GM23338 (cell line): ENCODE results near the gene CCDC61. TPM values are rescaled to one million over a fixed set of nuclear protein-coding genes. Genes with fewer than 3 reads are reported as not detected.

ENCODE experiments used
- ATAC-seq: fragments of 200-7000 bp; cut with Tn5 transposase; 3 replicates; pipeline ENCODE4 v1.9.1; 2020
- DNase-seq: peaks from one replicate; pipeline ENCODE4 v3.0.0-alpha.2; 2015; ENCODE audit warnings: low spot score
- H2AFZ ChIP-seq: fragments of 200-600 bp; sonication (generic); 2 replicates; pipeline ENCODE4 v1.8.0; 2016; ENCODE audit warnings: antibody characterized with exemption, mild to moderate bottlenecking, moderate library complexity
- H3F3A ChIP-seq: fragments of 200-600 bp; sonication (generic); replicated peaks from 2 replicates; pipeline ENCODE4 v1.8.0; 2017; ENCODE audit warnings: antibody characterized with exemption, mixed run types, low read depth
- H3K27ac ChIP-seq: fragments of 200-600 bp; sonication (generic); 2 replicates; pipeline ENCODE4 v1.6.1; 2016; ENCODE audit warnings: low read depth
- H3K27me3 ChIP-seq: fragments of 200-600 bp; sonication (generic); 2 replicates; pipeline ENCODE4 v1.8.0; 2016; ENCODE audit warnings: mild to moderate bottlenecking, mixed run types, moderate library complexity; ENCODE audit not compliant: insufficient read depth
- H3K36me3 ChIP-seq: fragments of 200-600 bp; sonication (generic); 2 replicates; pipeline ENCODE4 v1.8.0; 2016; ENCODE audit warnings: mild to moderate bottlenecking; ENCODE audit not compliant: insufficient read depth
- H3K4me1 ChIP-seq: fragments of 200-600 bp; sonication (generic); 2 replicates; pipeline ENCODE4 v1.8.0; 2016; ENCODE audit warnings: mild to moderate bottlenecking, moderate library complexity; ENCODE audit not compliant: insufficient read depth
- H3K4me2 ChIP-seq: fragments of 200-600 bp; sonication (generic); 2 replicates; pipeline ENCODE4 v1.7.1; 2017; ENCODE audit warnings: mixed run types
- H3K4me3 ChIP-seq: fragments of 200-600 bp; sonication (generic); 2 replicates; pipeline ENCODE4 v1.6.1; 2016; ENCODE audit warnings: mixed run types
- H3K79me2 ChIP-seq: fragments of 200-600 bp; sonication (generic); replicated peaks from 2 replicates; pipeline ENCODE4 v1.8.0; 2017; ENCODE audit warnings: mild to moderate bottlenecking; ENCODE audit not compliant: insufficient read depth
- H3K9me2 ChIP-seq: fragments of 200-600 bp; sonication (generic); 2 replicates; pipeline ENCODE4 v1.8.0; 2017; ENCODE audit not compliant: insufficient read depth
- H4K20me1 ChIP-seq: fragments of 200-600 bp; sonication (generic); replicated peaks from 2 replicates; pipeline ENCODE4 v1.8.0; 2017; ENCODE audit warnings: mild to moderate bottlenecking; ENCODE audit not compliant: insufficient read depth
- H3K27ac Mint-ChIP-seq: 2 replicates; pipeline ENCODE4 v1.8.0; 2020; ENCODE audit warnings: inconsistent platforms, mild to moderate bottlenecking, moderate library complexity, mixed read lengths
- H3K27me3 Mint-ChIP-seq: 3 replicates; pipeline ENCODE4 v1.8.0; 2022; ENCODE audit warnings: low read depth, mild to moderate bottlenecking, moderate library complexity, mixed read lengths, inconsistent platforms; ENCODE audit not compliant: insufficient read depth, poor library complexity
- H3K36me3 Mint-ChIP-seq: 3 replicates; pipeline ENCODE4 v1.8.0; 2021; ENCODE audit warnings: low read depth, mild to moderate bottlenecking, inconsistent platforms, moderate library complexity, mixed read lengths
- H3K4me1 Mint-ChIP-seq: 3 replicates; pipeline ENCODE4 v1.8.0; 2020; ENCODE audit warnings: mild to moderate bottlenecking, inconsistent platforms, mixed read lengths
- H3K4me3 Mint-ChIP-seq: 3 replicates; pipeline ENCODE4 v1.8.0; 2021; ENCODE audit warnings: moderate library complexity, mild to moderate bottlenecking, inconsistent platforms, mixed read lengths
- H3K9me3 Mint-ChIP-seq: 3 replicates; pipeline ENCODE4 v1.8.0; 2020; ENCODE audit warnings: moderate library complexity, mild to moderate bottlenecking, inconsistent platforms, mixed read lengths
- CREB1 ChIP-seq: fragments of 250-450 bp; sonication (Bioruptor Pico); IDR thresholded peaks from 2 replicates; pipeline ENCODE4 v1.5.0; 2020; ENCODE audit warnings: low read depth, mild to moderate bottlenecking, moderate library complexity
- EZH2phosphoT487 ChIP-seq: fragments of 200-600 bp; sonication (generic); IDR thresholded peaks from one replicate; pipeline ENCODE4 v1.8.1; 2018; ENCODE audit warnings: antibody characterized with exemption; ENCODE audit not compliant: unreplicated experiment
- JUNB ChIP-seq: IDR thresholded peaks from one replicate; pipeline ENCODE4 v1.6.1; 2016; ENCODE audit warnings: antibody characterized with exemption; ENCODE audit not compliant: unreplicated experiment
- NANOG ChIP-seq: IDR thresholded peaks from 2 replicates; pipeline ENCODE4 v1.6.1; 2016; ENCODE audit warnings: antibody characterized with exemption, borderline replicate concordance
- STAT1 ChIP-seq: IDR thresholded peaks from one replicate; pipeline ENCODE4 v1.6.1; 2016; ENCODE audit warnings: antibody characterized with exemption; ENCODE audit not compliant: unreplicated experiment
- ZNF114 ChIP-seq: fragments of 250-450 bp; sonication (Bioruptor Pico); IDR thresholded peaks from 2 replicates; pipeline ENCODE4 v1.5.0; 2020; ENCODE audit warnings: mild to moderate bottlenecking, moderate library complexity
- ZNF331 ChIP-seq: fragments of 250-450 bp; sonication (Bioruptor Pico); IDR thresholded peaks from 2 replicates; pipeline ENCODE4 v1.5.0; 2020; ENCODE audit warnings: low read depth, mild to moderate bottlenecking, moderate library complexity
- polyA plus RNA-seq: library from polyadenylated mRNA; unstranded; fragments of >200 nt; fragmentation: Nextera tagmentation; extraction: Ambion mirVana; gene quantifications from 2 replicates; pipeline ENCODE4 v1.2.1, GENCODE V29; 2016
- total RNA-seq: library from RNA; depleted of rRNA; stranded (reverse); fragments of >200 nt; shearing (Covaris generic); gene quantifications from 2 replicates; pipeline ENCODE4 v1.2.3, GENCODE V29; 2014
- TF ChIP-seq, protein P1 (sequence below): IDR thresholded peaks from 2 replicates; pipeline ENCODE4 v1.6.1; 2016; ENCODE audit warnings: antibody characterized with exemption
- TF ChIP-seq, protein P2 (sequence below): IDR thresholded peaks from one replicate; pipeline ENCODE4 v1.6.1; 2018; ENCODE audit warnings: antibody characterized with exemption; ENCODE audit not compliant: unreplicated experiment
- TF ChIP-seq, protein P3 (sequence below), 2 experiments: fragments of 200-600 bp in 1 of 2; sonication (generic) in 1 of 2; conservative IDR thresholded peaks; 2 replicates each; pipeline versions ENCODE4 v1.5.1 to v1.6.1; 2016 to 2017; ENCODE audit warnings: antibody characterized with exemption in 2 of 2, low read depth in 2 of 2, mild to moderate bottlenecking in 2 of 2, moderate library complexity in 1 of 2

CCDC61 gene
- total and polyA plus RNA-seq, 2 experiments from 2014 or later: 9.8 to 22.4 TPM

DNA sequence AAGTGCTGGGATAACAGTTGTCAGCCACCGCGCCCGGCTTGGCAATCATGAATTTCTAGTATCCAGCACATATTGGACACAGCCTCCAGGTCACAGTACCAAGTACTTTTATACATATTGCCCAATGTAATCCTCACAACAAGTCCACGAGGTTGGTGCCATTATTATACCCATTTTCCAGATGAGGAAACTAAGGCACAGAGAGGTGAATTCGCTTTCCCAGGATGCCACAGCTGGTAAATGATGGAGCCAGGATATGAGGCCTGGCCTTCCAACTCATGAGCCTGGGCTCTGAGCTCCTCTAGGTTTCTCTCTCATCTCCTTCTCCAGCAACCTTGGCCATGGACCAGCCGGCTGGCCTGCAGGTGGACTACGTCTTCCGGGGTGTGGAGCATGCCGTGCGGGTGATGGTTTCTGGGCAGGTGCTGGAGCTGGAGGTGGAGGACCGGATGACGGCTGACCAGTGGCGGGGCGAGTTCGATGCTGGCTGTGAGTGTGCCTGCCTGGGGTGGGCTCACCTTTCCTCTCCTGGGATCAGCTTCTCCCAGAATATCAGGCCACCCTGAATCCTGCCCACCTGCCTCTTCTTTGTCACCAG lies 7.5 kb downstream of the CCDC61 start (continued):
- TF ChIP-seq, protein P1, sequence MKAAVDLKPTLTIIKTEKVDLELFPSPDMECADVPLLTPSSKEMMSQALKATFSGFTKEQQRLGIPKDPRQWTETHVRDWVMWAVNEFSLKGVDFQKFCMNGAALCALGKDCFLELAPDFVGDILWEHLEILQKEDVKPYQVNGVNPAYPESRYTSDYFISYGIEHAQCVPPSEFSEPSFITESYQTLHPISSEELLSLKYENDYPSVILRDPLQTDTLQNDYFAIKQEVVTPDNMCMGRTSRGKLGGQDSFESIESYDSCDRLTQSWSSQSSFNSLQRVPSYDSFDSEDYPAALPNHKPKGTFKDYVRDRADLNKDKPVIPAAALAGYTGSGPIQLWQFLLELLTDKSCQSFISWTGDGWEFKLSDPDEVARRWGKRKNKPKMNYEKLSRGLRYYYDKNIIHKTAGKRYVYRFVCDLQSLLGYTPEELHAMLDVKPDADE: no peak
- TF ChIP-seq, protein P2, sequence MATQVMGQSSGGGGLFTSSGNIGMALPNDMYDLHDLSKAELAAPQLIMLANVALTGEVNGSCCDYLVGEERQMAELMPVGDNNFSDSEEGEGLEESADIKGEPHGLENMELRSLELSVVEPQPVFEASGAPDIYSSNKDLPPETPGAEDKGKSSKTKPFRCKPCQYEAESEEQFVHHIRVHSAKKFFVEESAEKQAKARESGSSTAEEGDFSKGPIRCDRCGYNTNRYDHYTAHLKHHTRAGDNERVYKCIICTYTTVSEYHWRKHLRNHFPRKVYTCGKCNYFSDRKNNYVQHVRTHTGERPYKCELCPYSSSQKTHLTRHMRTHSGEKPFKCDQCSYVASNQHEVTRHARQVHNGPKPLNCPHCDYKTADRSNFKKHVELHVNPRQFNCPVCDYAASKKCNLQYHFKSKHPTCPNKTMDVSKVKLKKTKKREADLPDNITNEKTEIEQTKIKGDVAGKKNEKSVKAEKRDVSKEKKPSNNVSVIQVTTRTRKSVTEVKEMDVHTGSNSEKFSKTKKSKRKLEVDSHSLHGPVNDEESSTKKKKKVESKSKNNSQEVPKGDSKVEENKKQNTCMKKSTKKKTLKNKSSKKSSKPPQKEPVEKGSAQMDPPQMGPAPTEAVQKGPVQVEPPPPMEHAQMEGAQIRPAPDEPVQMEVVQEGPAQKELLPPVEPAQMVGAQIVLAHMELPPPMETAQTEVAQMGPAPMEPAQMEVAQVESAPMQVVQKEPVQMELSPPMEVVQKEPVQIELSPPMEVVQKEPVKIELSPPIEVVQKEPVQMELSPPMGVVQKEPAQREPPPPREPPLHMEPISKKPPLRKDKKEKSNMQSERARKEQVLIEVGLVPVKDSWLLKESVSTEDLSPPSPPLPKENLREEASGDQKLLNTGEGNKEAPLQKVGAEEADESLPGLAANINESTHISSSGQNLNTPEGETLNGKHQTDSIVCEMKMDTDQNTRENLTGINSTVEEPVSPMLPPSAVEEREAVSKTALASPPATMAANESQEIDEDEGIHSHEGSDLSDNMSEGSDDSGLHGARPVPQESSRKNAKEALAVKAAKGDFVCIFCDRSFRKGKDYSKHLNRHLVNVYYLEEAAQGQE: no peak
- TF ChIP-seq ZNF114: no peak
- TF ChIP-seq CREB1: no peak
- no peak for TF ChIP-seq EZH2phosphoT487
- TF ChIP-seq NANOG: no peak
- TF ChIP-seq STAT1: no peak
- TF ChIP-seq JUNB: no peak

DNA sequence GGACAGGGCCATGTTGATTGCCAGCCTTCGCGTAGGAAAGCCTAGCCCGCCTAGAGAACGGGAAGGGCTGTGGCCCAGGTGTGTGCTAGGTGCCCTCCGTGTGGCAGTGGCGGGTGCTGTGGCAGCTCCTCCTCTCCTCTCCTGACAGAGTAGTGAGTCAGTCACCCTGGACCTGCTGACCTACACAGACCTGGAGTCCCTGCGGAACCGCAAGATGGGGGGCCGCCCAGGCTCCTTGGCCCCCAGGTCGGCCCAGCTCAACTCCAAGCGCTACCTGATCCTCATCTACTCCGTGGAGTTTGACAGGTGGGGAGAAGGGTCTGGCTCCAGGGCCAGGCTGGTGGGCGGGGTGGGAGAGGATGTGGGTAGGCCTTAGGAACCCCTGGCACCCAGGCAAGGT lies 11.1 kb downstream of the CCDC61 start:
- H2AFZ ChIP-seq: no peak overlapping the region
- Mint-ChIP-seq H3K4me3 (no peak overlapping the region), H3K9me3 (no peaks in the 10 kb centered on the region), H3K27ac (no peak overlapping the region), H3K27me3 (peaks cover 1% of the 10 kb centered on the region), H3K4me1 (no peaks in the 10 kb centered on the region), H3K36me3 (peaks cover 24% of the 10 kb centered on the region)
- H3K36me3 ChIP-seq: no peaks in the 10 kb centered on the region
- no peak overlapping the region for H3K27ac ChIP-seq
- H3K9me2 ChIP-seq: no peaks in the 10 kb centered on the region
- TF ChIP-seq ZNF114 (no peak), STAT1 (no peak), EZH2phosphoT487 (no peak), ZNF331 (CRISPR knock-in tag) (no peak)
- TF ChIP-seq, protein P3, sequence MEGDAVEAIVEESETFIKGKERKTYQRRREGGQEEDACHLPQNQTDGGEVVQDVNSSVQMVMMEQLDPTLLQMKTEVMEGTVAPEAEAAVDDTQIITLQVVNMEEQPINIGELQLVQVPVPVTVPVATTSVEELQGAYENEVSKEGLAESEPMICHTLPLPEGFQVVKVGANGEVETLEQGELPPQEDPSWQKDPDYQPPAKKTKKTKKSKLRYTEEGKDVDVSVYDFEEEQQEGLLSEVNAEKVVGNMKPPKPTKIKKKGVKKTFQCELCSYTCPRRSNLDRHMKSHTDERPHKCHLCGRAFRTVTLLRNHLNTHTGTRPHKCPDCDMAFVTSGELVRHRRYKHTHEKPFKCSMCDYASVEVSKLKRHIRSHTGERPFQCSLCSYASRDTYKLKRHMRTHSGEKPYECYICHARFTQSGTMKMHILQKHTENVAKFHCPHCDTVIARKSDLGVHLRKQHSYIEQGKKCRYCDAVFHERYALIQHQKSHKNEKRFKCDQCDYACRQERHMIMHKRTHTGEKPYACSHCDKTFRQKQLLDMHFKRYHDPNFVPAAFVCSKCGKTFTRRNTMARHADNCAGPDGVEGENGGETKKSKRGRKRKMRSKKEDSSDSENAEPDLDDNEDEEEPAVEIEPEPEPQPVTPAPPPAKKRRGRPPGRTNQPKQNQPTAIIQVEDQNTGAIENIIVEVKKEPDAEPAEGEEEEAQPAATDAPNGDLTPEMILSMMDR (conservative IDR thresholded peaks at IDR 0.05; ENCODE audit: low read depth in 2 of 2): no peak
- TF ChIP-seq, protein P1: no peak
- no peak overlapping the region for H3K4me3 ChIP-seq
- peaks cover 5% of the 10 kb centered on the region; the same call in 1 of the 2 replicates for H4K20me1 ChIP-seq
- DNase-seq: no peak
- 0 out of 2 replicates have a peak, but pooled peaks cover 10% of the 10 kb centered on the region for H3K79me2 ChIP-seq
- no peak overlapping the region for H3K4me2 ChIP-seq
- H3K4me1 ChIP-seq: no peaks in the 10 kb centered on the region
- H3K27me3 ChIP-seq: no peaks in the 10 kb centered on the region
- ATAC-seq: no peak
- no peaks in the 10 kb centered on the region for H3F3A ChIP-seq
